WI38 (cell line): ENCODE data around the gene SEC31B.
A peak's percentile ranks its signal among the peaks of the same experiment; 100 is the strongest.

ENCODE experiments used
- H3K4me3 ChIP-seq: 2 replicates; pipeline ENCODE4 v1.5.1; 2011; ENCODE audit warnings: low read depth, mild to moderate bottlenecking, control low read depth, low read length
- CTCF ChIP-seq: IDR thresholded peaks from 2 replicates; pipeline ENCODE4 v1.5.1; 2012; ENCODE audit warnings: low read depth, mild to moderate bottlenecking, control low read depth, low read length

Gene SEC31B

GRCh38 chr10:100518761-100519241 lies 860 bp downstream of the SEC31B start:
- peak; percentile 52; the same call in 1 of the 2 replicates for TF ChIP-seq CTCF
- peak overlapping the region; percentile 14; the same call in 1 of the 2 replicates for H3K4me3 ChIP-seq

- TF ChIP-seq CTCF = no peak
- H3K4me3 ChIP-seq = no peak overlapping the region
Measured at GRCh38 chr10:100516847-100517246, 2.8 kb downstream of the SEC31B start.

GRCh38 chr10:100515612-100516011 lies 4.0 kb downstream of the SEC31B start:
- TF ChIP-seq CTCF = no peak
- H3K4me3 ChIP-seq = no peak overlapping the region

- no peak for TF ChIP-seq CTCF
- no peak overlapping the region for H3K4me3 ChIP-seq
Measured at GRCh38 chr10:100510533-100511308, 8.9 kb downstream of the SEC31B start.

GRCh38 chr10:100509241-100509840 lies 10.3 kb downstream of the SEC31B start:
- no peak for TF ChIP-seq CTCF
- no peak overlapping the region for H3K4me3 ChIP-seq

- H3K4me3 ChIP-seq = no peak overlapping the region
Measured at GRCh38 chr10:100508691-100509150, 10.9 kb downstream of the SEC31B start.

More at GRCh38 chr10:100508691-100509150, 10.9 kb downstream of the SEC31B start:
- TF ChIP-seq CTCF = peak; percentile 51; the same call in 1 of the 2 replicates
